Osteocyte (in vitro differentiated cells): ENCODE data around the gene SMG9. TPM values are rescaled to one million over a fixed set of nuclear protein-coding genes. Genes with fewer than 3 reads are reported as not detected.
"Not testable (repeated sequence)": the region's sequence is repeated elsewhere in the genome, so short reads cannot be mapped to it uniquely, and the experiment has no call there.

ENCODE experiments used
- DNase-seq: peaks from one replicate; pipeline ENCODE4 v3.0.0; 2021; ENCODE audit warnings: mixed read lengths; ENCODE audit not compliant: unreplicated experiment; ENCODE audit errors: extremely low spot score
- H3K27ac Mint-ChIP-seq: one replicate; pipeline ENCODE4 v1.8.0; 2021; ENCODE audit warnings: mild to moderate bottlenecking, mixed read lengths; ENCODE audit not compliant: unreplicated experiment
- H3K27me3 Mint-ChIP-seq: one replicate; pipeline ENCODE4 v1.8.0; 2021; ENCODE audit warnings: mixed read lengths; ENCODE audit not compliant: unreplicated experiment
- H3K36me3 Mint-ChIP-seq: one replicate; pipeline ENCODE4 v1.8.0; 2021; ENCODE audit warnings: mixed read lengths; ENCODE audit not compliant: unreplicated experiment
- H3K4me1 Mint-ChIP-seq: one replicate; pipeline ENCODE4 v1.8.0; 2021; ENCODE audit warnings: mixed read lengths; ENCODE audit not compliant: unreplicated experiment
- H3K4me3 Mint-ChIP-seq: one replicate; pipeline ENCODE4 v1.8.0; 2021; ENCODE audit warnings: mild to moderate bottlenecking, moderate library complexity, mixed read lengths; ENCODE audit not compliant: unreplicated experiment
- H3K9me3 Mint-ChIP-seq: one replicate; pipeline ENCODE4 v1.8.0; 2021; ENCODE audit warnings: mixed read lengths; ENCODE audit not compliant: unreplicated experiment
- total RNA-seq: library from RNA; stranded (reverse); gene quantifications from 2 replicates; pipeline ENCODE4 v1.2.1, GENCODE V29; 2021
- TF ChIP-seq, protein P1 (sequence below): fragments of 200-600 bp; sonication (generic); IDR thresholded peaks from 2 replicates; pipeline ENCODE4 v1.5.0; 2021; ENCODE audit warnings: antibody characterized with exemption, mild to moderate bottlenecking, moderate library complexity

The SMG9 gene
- total RNA-seq, 1 donor from 2014 or later, result 71.0 TPM

- Mint-ChIP-seq H3K9me3 (no peaks in the 10 kb centered on the region), H3K4me1 (peaks cover 34% of the 10 kb centered on the region), H3K36me3 (no peaks in the 10 kb centered on the region), H3K27ac (no peak overlapping the region), H3K4me3 (no peak overlapping the region), H3K27me3 (no peaks in the 10 kb centered on the region)
- TF ChIP-seq, protein P1, sequence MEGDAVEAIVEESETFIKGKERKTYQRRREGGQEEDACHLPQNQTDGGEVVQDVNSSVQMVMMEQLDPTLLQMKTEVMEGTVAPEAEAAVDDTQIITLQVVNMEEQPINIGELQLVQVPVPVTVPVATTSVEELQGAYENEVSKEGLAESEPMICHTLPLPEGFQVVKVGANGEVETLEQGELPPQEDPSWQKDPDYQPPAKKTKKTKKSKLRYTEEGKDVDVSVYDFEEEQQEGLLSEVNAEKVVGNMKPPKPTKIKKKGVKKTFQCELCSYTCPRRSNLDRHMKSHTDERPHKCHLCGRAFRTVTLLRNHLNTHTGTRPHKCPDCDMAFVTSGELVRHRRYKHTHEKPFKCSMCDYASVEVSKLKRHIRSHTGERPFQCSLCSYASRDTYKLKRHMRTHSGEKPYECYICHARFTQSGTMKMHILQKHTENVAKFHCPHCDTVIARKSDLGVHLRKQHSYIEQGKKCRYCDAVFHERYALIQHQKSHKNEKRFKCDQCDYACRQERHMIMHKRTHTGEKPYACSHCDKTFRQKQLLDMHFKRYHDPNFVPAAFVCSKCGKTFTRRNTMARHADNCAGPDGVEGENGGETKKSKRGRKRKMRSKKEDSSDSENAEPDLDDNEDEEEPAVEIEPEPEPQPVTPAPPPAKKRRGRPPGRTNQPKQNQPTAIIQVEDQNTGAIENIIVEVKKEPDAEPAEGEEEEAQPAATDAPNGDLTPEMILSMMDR, result no peak
- no peak for DNase-seq
Observed at GRCh38 chr19:43767316-43767715, 12.6 kb upstream of the SMG9 start.

DNA sequence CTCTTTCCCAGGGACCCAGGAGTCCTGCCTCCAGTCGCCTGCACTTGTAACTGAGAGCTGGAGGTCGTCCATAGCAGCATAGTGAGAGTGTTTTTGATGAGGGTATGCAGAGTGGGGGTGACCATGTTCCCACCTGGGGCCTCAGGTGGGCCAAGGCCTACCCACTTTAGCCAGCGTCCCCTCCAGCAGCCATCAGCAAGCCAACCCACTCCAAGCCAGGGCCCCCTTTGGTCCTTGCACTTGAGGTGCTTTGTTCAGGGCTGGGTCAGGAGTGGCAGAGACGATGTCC is 11.9 kb upstream of the SMG9 start:
- no peak overlapping the region for H3K4me3 Mint-ChIP-seq
- peak overlapping the region; percentile 31 for H3K27ac Mint-ChIP-seq
- no peaks in the 10 kb centered on the region for H3K27me3 Mint-ChIP-seq
- H3K36me3 Mint-ChIP-seq, result no peaks in the 10 kb centered on the region
- no peak for DNase-seq
- H3K9me3 Mint-ChIP-seq, result no peaks in the 10 kb centered on the region
- peaks cover 35% of the 10 kb centered on the region for H3K4me1 Mint-ChIP-seq
- TF ChIP-seq, protein P1, result no peak

- no peak overlapping the region for H3K4me3 Mint-ChIP-seq
- DNase-seq, result peak; percentile 87
- no peaks in the 10 kb centered on the region for H3K27me3 Mint-ChIP-seq
- H3K9me3 Mint-ChIP-seq, result no peaks in the 10 kb centered on the region
- H3K27ac Mint-ChIP-seq, result peak overlapping the region; percentile 91
- no peaks in the 10 kb centered on the region for H3K36me3 Mint-ChIP-seq
- H3K4me1 Mint-ChIP-seq, result peaks cover 43% of the 10 kb centered on the region
- TF ChIP-seq, protein P1, result no peak
Observed at GRCh38 chr19:43765109-43765876, 10.5 kb upstream of the SMG9 start.

- not testable (repeated sequence) for DNase-seq, H3K27me3 Mint-ChIP-seq, H3K4me3 Mint-ChIP-seq
Observed at GRCh38 chr19:43764684-43765083, 9.9 kb upstream of the SMG9 start.

DNA sequence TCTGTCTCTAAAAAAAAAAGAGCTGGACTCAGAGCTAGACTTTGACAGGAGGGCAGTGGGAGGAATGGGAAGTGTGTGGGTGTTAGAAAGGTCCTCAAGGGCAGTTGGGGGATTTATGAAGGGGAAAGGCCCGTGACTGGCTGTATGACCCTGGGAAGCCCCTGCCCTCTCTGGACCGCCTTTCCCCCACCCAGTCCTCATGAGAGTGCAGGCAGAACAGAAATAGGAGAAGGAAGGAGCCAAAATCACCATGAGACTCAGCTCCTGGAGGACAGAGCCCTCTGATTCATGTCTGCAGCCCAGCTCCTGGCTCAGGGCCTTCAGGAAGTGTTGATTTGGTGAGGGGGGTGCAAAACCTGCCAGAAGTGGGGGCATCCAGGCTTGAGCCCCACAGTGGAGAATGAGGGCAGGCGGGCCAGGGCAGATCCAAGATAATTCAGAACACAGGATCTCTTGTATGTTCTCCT is 8.7 kb upstream of the SMG9 start:
- TF ChIP-seq, protein P1, result no peak
- H3K4me1 Mint-ChIP-seq, result peaks cover 55% of the 10 kb centered on the region
- no peaks in the 10 kb centered on the region for H3K27me3 Mint-ChIP-seq
- no peaks in the 10 kb centered on the region for H3K36me3 Mint-ChIP-seq
- no peak overlapping the region for H3K4me3 Mint-ChIP-seq
- H3K9me3 Mint-ChIP-seq, result no peaks in the 10 kb centered on the region
- peak overlapping the region; percentile 69 for H3K27ac Mint-ChIP-seq
- no peak for DNase-seq

More at GRCh38 chr19:43764684-43765083, 9.9 kb upstream of the SMG9 start:
- Mint-ChIP-seq H3K4me1 (peaks cover 45% of the 10 kb centered on the region), H3K27ac (peak overlapping the region; percentile 91)
- not testable (repeated sequence) for H3K36me3 Mint-ChIP-seq, H3K9me3 Mint-ChIP-seq
